ENCODE results near the gene PIK3C2A. TPM values are rescaled to one million over a fixed set of nuclear protein-coding genes. Genes with fewer than 3 reads are reported as not detected.
A peak's percentile ranks its signal among the peaks of the same experiment; 100 is the strongest.

Gene PIK3C2A
- polyA plus RNA-seq, 1 experiment, result 42.3 TPM

- Histone ChIP-seq H3K9me3 (ENCODE audit: control insufficient read depth, insufficient read depth, low read length) (no peaks in the 10 kb centered on the region; the same call in 1 of the 2 replicates), H3K4me3 (ENCODE audit: low read depth, low read length) (no peak overlapping the region), H3K27ac (ENCODE audit: low read depth, low read length) (no peak overlapping the region), H3K27me3 (ENCODE audit: control insufficient read depth, insufficient read depth, low read length) (no peaks in the 10 kb centered on the region)
- ChIA-PET CTCF (no interaction called here), POLR2A (no interaction called here)
- DNase-seq (ENCODE audit: low read depth, low spot score), result no peak
- TF ChIP-seq CTCF (IDR thresholded peaks at IDR 0.05; ENCODE audit: low read depth, low read length), result no peak
Observed at GRCh38 chr11:17211286-17211685, 3.5 kb upstream of the PIK3C2A start.

DNA sequence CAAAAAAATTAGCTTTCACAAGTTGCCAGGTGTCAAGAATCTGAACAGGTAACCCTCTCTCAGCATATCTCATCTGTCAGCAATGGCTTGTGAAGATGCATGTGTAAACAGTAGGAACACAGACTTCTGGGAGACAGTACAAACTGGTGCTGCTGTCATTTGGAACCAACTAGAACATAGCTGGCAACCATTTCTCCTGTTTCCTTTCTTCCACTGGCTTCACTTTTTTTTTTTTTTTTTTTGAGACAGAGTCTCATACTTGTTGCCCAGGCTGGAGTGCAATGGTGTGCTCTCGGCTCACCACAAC is 2.1 kb upstream of the PIK3C2A start:
- ChIA-PET POLR2A (no interaction called here), CTCF (interaction anchor here (0.7 to 1.7 kb wide), 6 partner anchors 9 to 425 kb away, joined by 3 to 5 read pairs (median 4); no protein-coding TSS in a partner anchor)
- DNase-seq (ENCODE audit: low read depth, low spot score), result no peak
- H3K27ac ChIP-seq (ENCODE audit: low read depth, low read length), result peak overlapping the region; percentile 3
- TF ChIP-seq CTCF (IDR thresholded peaks at IDR 0.05; ENCODE audit: low read depth, low read length), result no peak
- H3K4me3 ChIP-seq (ENCODE audit: low read depth, low read length), result no peak overlapping the region
- H3K9me3 ChIP-seq (ENCODE audit: control insufficient read depth, insufficient read depth, low read length), result no peaks in the 10 kb centered on the region; the same call in 1 of the 2 replicates
- H3K27me3 ChIP-seq (ENCODE audit: control insufficient read depth, insufficient read depth, low read length), result no peaks in the 10 kb centered on the region

- ChIA-PET CTCF (interaction anchor here (0.8 to 1.7 kb wide), 5 partner anchors 14 to 175 kb away, joined by 3 to 5 read pairs (median 4); no protein-coding TSS in a partner anchor), POLR2A (interaction anchor here (0.7 to 1.3 kb wide), 6 partner anchors 14 to 131 kb away, joined by 3 to 11 read pairs (median 3); partner anchors contain the start of gene RPS13)
- Histone ChIP-seq H3K4me3 (ENCODE audit: low read depth, low read length) (peak overlapping the region; percentile 93), H3K9me3 (ENCODE audit: control insufficient read depth, insufficient read depth, low read length) (no peaks in the 10 kb centered on the region; the same call in 1 of the 2 replicates), H3K27ac (ENCODE audit: low read depth, low read length) (peak overlapping the region; percentile 93), H3K27me3 (ENCODE audit: control insufficient read depth, insufficient read depth, low read length) (no peaks in the 10 kb centered on the region)
- TF ChIP-seq CTCF (IDR thresholded peaks at IDR 0.05; ENCODE audit: low read depth, low read length), result 0 out of 2 replicates have a peak, but pooled peaks have one; percentile 4
- no peak for DNase-seq (ENCODE audit: low read depth, low spot score)
Observed at GRCh38 chr11:17208257-17208999, 642 bp upstream of the PIK3C2A start.

DNA sequence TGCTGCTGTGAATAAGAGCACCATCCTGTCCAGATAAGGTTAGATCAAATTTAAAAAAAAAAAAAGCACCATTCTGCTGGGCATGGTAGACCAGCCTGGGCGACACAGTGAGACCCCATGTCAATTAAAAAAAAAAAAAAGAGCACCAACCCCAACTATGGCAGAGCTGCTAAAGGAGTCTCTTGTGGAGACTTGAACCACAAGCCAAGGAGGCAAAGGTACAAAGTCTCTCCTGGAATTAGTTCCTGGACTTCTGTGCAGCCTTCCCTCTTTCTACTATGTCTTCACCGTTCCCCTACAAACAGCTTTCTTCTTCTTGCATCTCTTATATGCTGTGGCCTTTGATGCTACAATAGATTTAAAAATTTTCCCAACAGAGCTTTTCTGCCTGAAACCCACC is 1.3 kb downstream of the PIK3C2A start:
- DNase-seq (ENCODE audit: low read depth, low spot score), result no peak
- ChIA-PET POLR2A (no interaction called here), CTCF (interaction anchor here (0.6 to 1.4 kb wide), 4 partner anchors 29 to 870 kb away, joined by 3 to 7 read pairs (median 4); no protein-coding TSS in a partner anchor)
- Histone ChIP-seq H3K27me3 (ENCODE audit: control insufficient read depth, insufficient read depth, low read length) (no peaks in the 10 kb centered on the region), H3K27ac (ENCODE audit: low read depth, low read length) (no peak overlapping the region), H3K9me3 (ENCODE audit: control insufficient read depth, insufficient read depth, low read length) (no peaks in the 10 kb centered on the region; the same call in 1 of the 2 replicates), H3K4me3 (ENCODE audit: low read depth, low read length) (peak overlapping the region; percentile 93)
- TF ChIP-seq CTCF (IDR thresholded peaks at IDR 0.05; ENCODE audit: low read depth, low read length), result no peak

GRCh38 chr11:17197431-17197898 is 10.3 kb downstream of the PIK3C2A start:
- no peaks in the 10 kb centered on the region for H3K9me3 ChIP-seq (ENCODE audit: control insufficient read depth, insufficient read depth, low read length)
- CTCF ChIA-PET, result no interaction called here
- TF ChIP-seq CTCF (IDR thresholded peaks at IDR 0.05; ENCODE audit: low read depth, low read length), result no peak
- POLR2A ChIA-PET, result no interaction called here
- no peak overlapping the region for H3K27ac ChIP-seq (ENCODE audit: low read depth, low read length)
- no peak for DNase-seq (ENCODE audit: low read depth, low spot score)
- no peaks in the 10 kb centered on the region for H3K27me3 ChIP-seq (ENCODE audit: control insufficient read depth, insufficient read depth, low read length)
- no peak overlapping the region for H3K4me3 ChIP-seq (ENCODE audit: low read depth, low read length)
